CD4-positive, alpha-beta T cell treated with Interleukin-17A for 4 hours (primary cell): ENCODE results near the gene CCSER1.
"Not testable (repeated sequence)": the region's sequence is repeated elsewhere in the genome, so short reads cannot be mapped to it uniquely, and the experiment has no call there.

Experiments
- DNase-seq: peaks from one replicate; pipeline ENCODE4 v3.0.0-alpha.2; 2020; ENCODE audit warnings: mixed read lengths

Gene CCSER1

GRCh38 chr4:91317434-91317833 is 1190.2 kb downstream of the CCSER1 start:
- DNase-seq = no peak

- no peak for DNase-seq
These were observed 1192.5 kb downstream of the CCSER1 start for GRCh38 chr4:91319556-91320268.

- no peak for DNase-seq
These were observed 1195.8 kb downstream of the CCSER1 start for GRCh38 chr4:91322961-91323360.

- no peak for DNase-seq
These were observed 1198.3 kb downstream of the CCSER1 start for GRCh38 chr4:91325495-91325894.

- not testable (repeated sequence) for DNase-seq
These were observed 1199.0 kb downstream of the CCSER1 start for GRCh38 chr4:91326167-91326566.

- DNase-seq = no peak
These were observed 1203.5 kb downstream of the CCSER1 start for GRCh38 chr4:91330555-91331137.

- no peak for DNase-seq
These were observed 1213.6 kb downstream of the CCSER1 start for GRCh38 chr4:91340822-91341221.

- no peak for DNase-seq
These were observed 1218.4 kb downstream of the CCSER1 start for GRCh38 chr4:91345632-91346031.

GRCh38 chr4:91356496-91356895 is 1229.3 kb downstream of the CCSER1 start:
- DNase-seq = not testable (repeated sequence)

- not testable (repeated sequence) for DNase-seq
These were observed 1230.8 kb downstream of the CCSER1 start for GRCh38 chr4:91358016-91358415.

- not testable (repeated sequence) for DNase-seq
These were observed 1231.4 kb downstream of the CCSER1 start for GRCh38 chr4:91358621-91359020.

GRCh38 chr4:91359041-91360031 is 1232.1 kb downstream of the CCSER1 start:
- DNase-seq = no peak

- no peak for DNase-seq
These were observed 1234.9 kb downstream of the CCSER1 start for GRCh38 chr4:91362125-91362524.

GRCh38 chr4:91366554-91366953 is 1239.4 kb downstream of the CCSER1 start:
- DNase-seq = no peak

GRCh38 chr4:91369116-91369515 is 1241.9 kb downstream of the CCSER1 start:
- DNase-seq = no peak

GRCh38 chr4:91373546-91373945 is 1246.4 kb downstream of the CCSER1 start:
- DNase-seq = no peak

- DNase-seq = not testable (repeated sequence)
These were observed 1278.2 kb downstream of the CCSER1 start for GRCh38 chr4:91405431-91405830.

GRCh38 chr4:91422011-91422410 is 1294.8 kb downstream of the CCSER1 start:
- no peak for DNase-seq

GRCh38 chr4:91426725-91427124 is 1299.5 kb downstream of the CCSER1 start:
- DNase-seq = no peak

- no peak for DNase-seq
These were observed 1300.0 kb downstream of the CCSER1 start for GRCh38 chr4:91427171-91427570.

- no peak for DNase-seq
These were observed 1307.4 kb downstream of the CCSER1 start for GRCh38 chr4:91434631-91435030.

GRCh38 chr4:91436556-91436955 is 1309.4 kb downstream of the CCSER1 start:
- DNase-seq = no peak

- no peak for DNase-seq
These were observed 1320.0 kb downstream of the CCSER1 start for GRCh38 chr4:91447168-91447567.
